Astrocyte of the cerebellum (primary cell): ENCODE measurements around the gene KIAA0513.

Experiments used
- DNase-seq: peaks from one replicate; pipeline ENCODE4 v3.0.0-alpha.2; 2011; ENCODE audit warnings: low read depth
- H3K4me3 ChIP-seq: 2 replicates; pipeline ENCODE4 v1.5.1; 2011; ENCODE audit warnings: mild to moderate bottlenecking, low read depth, low read length, moderate library complexity
- in situ Hi-C: cut with HindIII; loops from 2 replicates; pipeline ENCODE4 v1.10.0; 2017; ENCODE audit warnings: low sequenced_read_pairs
- TF ChIP-seq, protein P1 (sequence below): IDR thresholded peaks from 2 replicates; pipeline ENCODE4 v1.5.1; 2012; ENCODE audit warnings: low read length, low read depth, moderate library complexity, mild to moderate bottlenecking; ENCODE audit errors: missing control alignments

Gene KIAA0513

DNA sequence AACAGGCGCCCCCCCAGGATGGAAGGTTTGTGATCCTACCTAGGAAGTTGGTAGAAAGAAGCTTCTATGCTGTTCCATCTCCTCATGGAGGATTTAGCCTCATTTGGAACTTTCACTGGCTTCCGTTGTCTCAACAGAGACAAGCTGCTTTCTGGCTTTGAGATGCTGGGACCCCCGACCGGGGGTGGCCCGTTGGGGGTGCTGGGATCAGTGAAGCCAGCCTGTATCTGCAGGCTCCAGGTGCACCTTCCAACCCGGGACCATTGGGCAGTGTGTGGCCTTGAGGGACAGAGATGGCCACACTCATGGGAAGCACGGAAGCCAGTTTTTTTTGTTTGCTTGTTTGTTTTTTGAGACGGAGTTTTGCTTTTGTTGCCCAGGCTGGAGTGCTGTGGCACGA, 69.3 kb downstream of the KIAA0513 start:
- in situ Hi-C loops: no loop called here
- TF ChIP-seq, protein P1, sequence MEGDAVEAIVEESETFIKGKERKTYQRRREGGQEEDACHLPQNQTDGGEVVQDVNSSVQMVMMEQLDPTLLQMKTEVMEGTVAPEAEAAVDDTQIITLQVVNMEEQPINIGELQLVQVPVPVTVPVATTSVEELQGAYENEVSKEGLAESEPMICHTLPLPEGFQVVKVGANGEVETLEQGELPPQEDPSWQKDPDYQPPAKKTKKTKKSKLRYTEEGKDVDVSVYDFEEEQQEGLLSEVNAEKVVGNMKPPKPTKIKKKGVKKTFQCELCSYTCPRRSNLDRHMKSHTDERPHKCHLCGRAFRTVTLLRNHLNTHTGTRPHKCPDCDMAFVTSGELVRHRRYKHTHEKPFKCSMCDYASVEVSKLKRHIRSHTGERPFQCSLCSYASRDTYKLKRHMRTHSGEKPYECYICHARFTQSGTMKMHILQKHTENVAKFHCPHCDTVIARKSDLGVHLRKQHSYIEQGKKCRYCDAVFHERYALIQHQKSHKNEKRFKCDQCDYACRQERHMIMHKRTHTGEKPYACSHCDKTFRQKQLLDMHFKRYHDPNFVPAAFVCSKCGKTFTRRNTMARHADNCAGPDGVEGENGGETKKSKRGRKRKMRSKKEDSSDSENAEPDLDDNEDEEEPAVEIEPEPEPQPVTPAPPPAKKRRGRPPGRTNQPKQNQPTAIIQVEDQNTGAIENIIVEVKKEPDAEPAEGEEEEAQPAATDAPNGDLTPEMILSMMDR: no peak
- no peak for DNase-seq
- no peak overlapping the region for H3K4me3 ChIP-seq

GRCh38 chr16:85098565-85098964, 71.0 kb downstream of the KIAA0513 start:
- in situ Hi-C loops: no loop called here
- H3K4me3 ChIP-seq: no peak overlapping the region
- DNase-seq: no peak
- TF ChIP-seq, protein P1: no peak

DNA sequence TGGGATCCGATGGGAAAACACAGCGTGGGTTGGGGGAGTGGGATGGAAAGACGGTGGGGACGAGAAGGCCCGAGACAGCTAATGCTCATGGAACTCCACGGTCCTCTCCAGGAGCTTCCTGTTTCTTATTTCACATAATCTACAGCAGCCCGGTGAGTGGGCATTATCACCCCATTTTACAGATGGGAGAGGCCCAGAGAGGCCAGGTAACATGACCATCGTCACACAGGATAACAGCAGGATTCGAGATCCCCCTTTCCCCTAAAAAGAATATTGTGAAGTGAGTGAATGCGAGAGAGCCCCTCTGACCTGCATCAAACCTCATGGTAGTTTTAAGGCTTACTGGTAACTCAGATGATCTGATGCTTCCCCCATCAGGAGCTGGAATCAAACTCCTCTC, 72.7 kb downstream of the KIAA0513 start:
- DNase-seq: no peak
- TF ChIP-seq, protein P1: no peak
- in situ Hi-C loops: no loop called here
- no peak overlapping the region for H3K4me3 ChIP-seq

DNA sequence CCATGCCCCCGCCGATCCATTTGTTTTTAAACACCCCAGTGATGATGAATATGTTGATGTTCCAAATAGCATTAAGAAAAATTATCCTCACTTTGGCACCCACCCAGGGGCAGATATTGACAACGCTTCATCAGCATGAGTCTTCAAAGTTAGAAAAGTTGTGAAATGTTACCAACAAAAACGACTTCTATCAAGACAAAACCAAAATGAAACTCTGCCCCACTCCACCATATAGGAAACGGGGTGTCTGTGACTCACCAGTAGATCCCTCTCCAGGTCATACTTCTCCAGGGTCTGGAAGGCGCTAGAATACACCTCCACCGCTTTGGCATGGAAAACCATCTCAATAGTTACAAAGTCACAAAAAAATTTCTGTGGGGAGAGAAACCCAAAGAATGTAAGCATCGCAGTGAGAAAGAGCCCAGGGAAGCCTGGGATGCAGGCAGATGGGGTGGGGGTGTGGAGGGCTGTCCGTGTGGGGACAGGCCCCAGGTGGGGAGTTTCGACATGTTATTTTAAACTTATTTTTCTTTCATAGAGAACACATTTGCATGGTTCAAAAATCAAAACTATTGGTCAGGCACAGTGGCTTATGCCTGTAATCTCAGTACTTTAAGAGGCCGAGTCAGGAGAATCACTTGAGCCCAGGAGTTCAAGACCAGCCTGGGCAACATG, 74.5 kb downstream of the KIAA0513 start:
- TF ChIP-seq, protein P1: no peak
- H3K4me3 ChIP-seq: no peak overlapping the region
- DNase-seq: no peak
- in situ Hi-C loops: no loop called here

DNA sequence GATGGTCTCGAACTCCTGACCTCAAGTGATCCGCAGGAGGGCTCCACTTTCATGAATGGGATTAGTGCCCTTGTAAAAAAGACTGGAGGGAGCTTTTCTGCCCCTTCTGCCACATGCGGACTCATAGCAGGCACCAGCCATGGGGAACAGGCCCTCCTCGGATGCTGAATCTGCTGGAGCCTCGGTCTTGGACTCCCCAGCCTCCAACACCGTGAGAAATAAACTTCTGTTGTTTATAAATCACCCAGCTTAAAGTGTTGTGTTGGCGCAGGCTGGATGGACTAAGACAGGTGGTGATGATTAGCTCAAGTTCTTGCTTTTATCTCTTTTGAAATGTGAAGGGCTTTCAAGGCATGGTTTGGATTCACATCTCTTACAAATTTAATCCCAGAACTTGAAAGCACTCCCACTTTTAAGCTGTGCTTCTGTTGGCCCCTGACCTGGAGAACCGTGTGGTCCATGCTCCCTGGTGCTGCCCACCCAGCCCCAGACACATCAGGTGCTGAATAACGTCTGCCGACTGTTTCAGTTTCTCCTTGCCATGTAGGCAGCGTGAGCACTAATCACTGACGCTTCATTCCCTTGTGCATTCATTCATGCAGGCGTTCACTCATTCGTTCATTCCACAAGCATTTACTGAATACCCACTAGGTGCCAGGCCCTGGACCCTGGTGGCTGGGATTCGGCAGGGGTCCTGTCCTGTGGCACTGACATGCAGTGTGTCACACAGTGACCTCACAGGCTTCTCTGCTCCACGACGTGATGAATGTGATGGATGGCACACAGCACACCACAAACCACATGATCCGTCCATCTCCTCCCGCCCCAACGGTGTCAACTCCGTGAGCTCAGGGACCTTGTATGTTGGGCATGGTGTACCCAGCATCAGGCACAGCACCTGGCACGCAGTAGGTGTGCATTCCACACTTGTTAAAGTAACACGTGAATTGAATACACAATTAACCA, 75.8 kb downstream of the KIAA0513 start:
- no peak for DNase-seq
- in situ Hi-C loops: no loop called here

GRCh38 chr16:85104147-85104546, 76.6 kb downstream of the KIAA0513 start:
- TF ChIP-seq, protein P1: no peak
- in situ Hi-C loops: no loop called here
- no peak overlapping the region for H3K4me3 ChIP-seq
- no peak for DNase-seq

More for the DNA sequence above, 75.8 kb downstream of the KIAA0513 start:
- TF ChIP-seq, protein P1: no peak
- H3K4me3 ChIP-seq: no peak overlapping the region
